Measurements from ENCODE around the gene FSTL4.

GRCh38 chr5:133655966-133656365 lies 43.6 kb upstream of the FSTL4 start:
- no peak for TF ChIP-seq POLR2A (IDR thresholded peaks at IDR 0.05)
- TF ChIP-seq CTCF (IDR thresholded peaks at IDR 0.05), result no peak

All from body of pancreas (tissue), 4 donors.